ENCODE results near the gene CD55.

DNA sequence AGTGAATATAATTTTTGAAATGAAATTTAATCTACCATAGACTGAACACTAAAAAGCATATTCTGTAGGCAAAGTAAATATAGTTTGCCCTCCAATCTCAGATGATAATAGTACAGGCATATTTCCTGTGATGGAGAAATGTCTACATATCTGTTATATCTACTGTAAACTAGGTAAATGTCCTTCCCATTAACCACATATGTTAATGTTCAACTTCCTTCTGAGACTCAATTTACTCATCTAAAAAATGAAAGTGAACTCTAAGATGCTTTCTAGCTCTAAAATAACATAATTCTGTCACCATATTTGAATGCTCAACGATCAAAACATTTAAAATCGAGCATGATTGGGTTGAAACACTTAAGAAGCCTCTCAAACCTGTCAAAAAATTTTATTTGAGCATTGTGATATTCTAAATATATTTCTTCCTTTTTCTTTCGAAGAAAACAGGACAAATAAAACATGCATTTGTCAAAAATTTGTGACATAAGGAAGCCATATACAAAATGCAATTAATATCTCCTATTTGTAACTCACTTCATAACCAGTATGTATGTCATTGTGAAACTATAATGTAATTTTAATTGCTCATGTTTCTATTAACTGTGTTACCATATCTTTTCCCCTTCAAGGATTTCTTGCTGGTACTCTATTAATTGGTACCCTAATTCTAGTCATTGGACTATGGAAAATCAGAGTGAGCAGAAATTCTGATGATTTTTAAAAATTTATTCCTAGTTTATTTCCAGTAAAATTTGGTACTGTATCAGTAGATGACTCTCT lies 34.2 kb downstream of the CD55 start:
- TF ChIP-seq, protein P1, sequence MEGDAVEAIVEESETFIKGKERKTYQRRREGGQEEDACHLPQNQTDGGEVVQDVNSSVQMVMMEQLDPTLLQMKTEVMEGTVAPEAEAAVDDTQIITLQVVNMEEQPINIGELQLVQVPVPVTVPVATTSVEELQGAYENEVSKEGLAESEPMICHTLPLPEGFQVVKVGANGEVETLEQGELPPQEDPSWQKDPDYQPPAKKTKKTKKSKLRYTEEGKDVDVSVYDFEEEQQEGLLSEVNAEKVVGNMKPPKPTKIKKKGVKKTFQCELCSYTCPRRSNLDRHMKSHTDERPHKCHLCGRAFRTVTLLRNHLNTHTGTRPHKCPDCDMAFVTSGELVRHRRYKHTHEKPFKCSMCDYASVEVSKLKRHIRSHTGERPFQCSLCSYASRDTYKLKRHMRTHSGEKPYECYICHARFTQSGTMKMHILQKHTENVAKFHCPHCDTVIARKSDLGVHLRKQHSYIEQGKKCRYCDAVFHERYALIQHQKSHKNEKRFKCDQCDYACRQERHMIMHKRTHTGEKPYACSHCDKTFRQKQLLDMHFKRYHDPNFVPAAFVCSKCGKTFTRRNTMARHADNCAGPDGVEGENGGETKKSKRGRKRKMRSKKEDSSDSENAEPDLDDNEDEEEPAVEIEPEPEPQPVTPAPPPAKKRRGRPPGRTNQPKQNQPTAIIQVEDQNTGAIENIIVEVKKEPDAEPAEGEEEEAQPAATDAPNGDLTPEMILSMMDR (IDR thresholded peaks at IDR 0.05; ENCODE audit: low read depth, low read length): no peak
- TF ChIP-seq EZH2phosphoT487 (IDR thresholded peaks at IDR 0.05; ENCODE audit: low read depth): no peak

All from OCI-LY3 (cell line).